ENCODE results near the gene IQSEC1. TPM values are rescaled to one million over a fixed set of nuclear protein-coding genes. Genes with fewer than 3 reads are reported as not detected.

The IQSEC1 gene
- total RNA-seq, 2 experiments from 2014 or later, result 20.1 to 22.2 TPM

DNA sequence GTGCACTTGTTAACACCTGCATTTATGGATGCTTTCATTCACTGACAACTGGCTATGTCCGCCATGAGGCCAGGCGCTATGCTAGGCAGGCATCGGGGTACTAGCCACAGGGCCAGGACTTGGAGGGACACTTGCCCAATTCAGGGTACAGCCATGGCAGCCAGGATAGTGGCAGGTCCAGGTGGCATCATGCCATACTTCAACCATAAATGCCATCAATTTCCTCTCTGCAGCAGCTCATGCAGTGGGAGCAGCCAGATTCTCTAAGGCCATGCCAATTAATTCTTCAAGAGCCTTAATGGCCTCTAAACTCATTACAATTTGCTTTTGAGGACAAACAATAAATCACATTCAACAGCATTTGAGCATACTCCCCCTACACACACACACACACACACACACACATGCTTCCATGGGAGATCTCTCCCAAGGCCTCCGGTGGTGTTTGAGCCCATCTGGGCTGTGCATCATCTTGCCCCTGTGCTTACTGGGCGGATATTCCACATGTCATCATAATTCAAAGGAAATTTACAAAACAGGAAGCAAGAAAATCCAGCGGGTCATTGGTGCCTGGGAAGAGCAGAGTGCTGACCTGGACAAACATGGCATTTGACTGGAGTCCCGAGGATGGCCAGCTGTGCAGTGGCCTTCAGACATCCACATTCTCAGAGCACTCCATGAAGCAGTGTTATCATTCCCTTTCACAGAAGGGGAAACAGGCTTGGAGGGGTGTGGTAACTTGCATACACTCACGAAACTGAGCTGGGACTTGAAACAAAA is 109.1 kb downstream of the IQSEC1 start:
- H3K4me1 Mint-ChIP-seq, result peaks cover 79% of the 10 kb centered on the region
- H3K27me3 Mint-ChIP-seq, result no peaks in the 10 kb centered on the region
- no peak overlapping the region for H3K4me3 Mint-ChIP-seq
- H3K9me3 Mint-ChIP-seq, result no peaks in the 10 kb centered on the region
- H3K36me3 Mint-ChIP-seq, result peaks cover 1% of the 10 kb centered on the region
- no peak overlapping the region for H3K27ac Mint-ChIP-seq
- DNase-seq, result no peak

DNA sequence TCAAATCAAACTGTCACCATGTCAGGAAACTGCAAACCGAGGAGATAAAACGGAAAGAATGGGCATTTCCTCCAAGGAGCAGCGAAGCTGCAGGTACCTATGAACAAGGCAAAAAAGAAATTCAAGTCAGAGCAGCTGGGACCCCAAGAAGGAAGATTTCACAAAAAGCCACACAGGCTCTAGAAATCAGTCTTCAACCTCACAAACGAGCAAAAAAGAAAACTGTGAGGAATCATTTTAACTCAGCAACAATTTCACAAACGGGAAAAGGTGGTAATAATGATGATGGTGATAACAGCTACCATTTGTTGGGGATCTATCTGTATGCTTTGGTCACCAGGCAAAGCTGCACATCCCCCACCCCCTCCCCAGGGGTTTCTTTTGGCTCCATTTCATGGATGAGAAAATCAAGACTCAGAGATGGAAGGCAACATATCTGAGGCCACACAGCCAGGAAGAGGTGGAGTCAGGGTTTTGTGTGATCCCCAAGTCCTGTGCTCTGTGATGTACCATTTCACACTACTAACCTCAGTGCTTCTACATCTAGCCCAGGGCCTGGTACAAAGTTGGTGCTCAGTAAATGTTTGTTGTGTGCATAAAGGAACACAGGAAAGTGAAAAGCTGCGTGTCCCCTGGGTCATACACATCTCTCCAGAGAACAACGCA is 109.9 kb downstream of the IQSEC1 start:
- peak overlapping the region; percentile 58 for H3K27ac Mint-ChIP-seq
- peaks cover 76% of the 10 kb centered on the region for H3K4me1 Mint-ChIP-seq
- peak overlapping the region; percentile 23 for H3K4me3 Mint-ChIP-seq
- DNase-seq, result no peak
- H3K36me3 Mint-ChIP-seq, result peaks cover 1% of the 10 kb centered on the region
- H3K9me3 Mint-ChIP-seq, result no peaks in the 10 kb centered on the region
- H3K27me3 Mint-ChIP-seq, result no peaks in the 10 kb centered on the region

DNA sequence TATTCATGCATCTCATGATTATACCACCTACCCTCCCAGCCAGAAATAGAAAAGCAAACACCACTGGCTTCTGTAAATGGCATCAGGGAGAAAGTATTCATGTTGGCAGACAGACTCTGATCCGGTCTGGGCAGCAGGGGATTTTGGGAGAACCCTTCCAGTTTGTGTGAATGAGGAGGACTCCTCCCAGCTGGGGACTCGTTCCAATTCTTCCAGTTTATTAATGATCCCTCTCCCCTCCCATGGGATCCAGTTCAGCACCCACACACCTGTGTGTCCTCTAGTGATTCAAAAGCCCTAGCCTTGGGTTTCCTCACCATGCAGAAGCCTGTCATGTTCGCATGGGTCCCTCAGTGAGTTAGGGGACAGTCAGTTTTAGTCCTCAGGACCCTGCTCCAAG is 110.9 kb downstream of the IQSEC1 start:
- H3K9me3 Mint-ChIP-seq, result no peaks in the 10 kb centered on the region
- H3K4me3 Mint-ChIP-seq, result no peak overlapping the region
- H3K27me3 Mint-ChIP-seq, result no peaks in the 10 kb centered on the region
- H3K27ac Mint-ChIP-seq, result no peak overlapping the region
- peaks cover 1% of the 10 kb centered on the region for H3K36me3 Mint-ChIP-seq
- peaks cover 77% of the 10 kb centered on the region for H3K4me1 Mint-ChIP-seq
- DNase-seq, result no peak

DNA sequence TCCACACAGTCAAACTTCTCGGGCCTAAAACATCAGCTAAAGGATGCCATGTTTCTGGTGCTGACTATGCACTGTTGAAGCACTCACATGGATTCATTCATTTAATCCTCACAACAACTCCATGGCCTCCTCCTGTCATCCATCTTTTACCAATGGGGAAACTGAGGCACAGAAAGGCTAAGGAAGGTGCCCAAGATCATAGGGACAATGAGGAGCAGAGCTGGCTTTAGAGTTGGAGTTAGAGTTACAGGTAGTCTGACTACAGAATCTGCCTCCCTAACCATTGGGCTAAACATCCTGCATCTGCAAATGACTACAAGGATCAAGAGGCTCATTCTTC is 111.6 kb downstream of the IQSEC1 start:
- Mint-ChIP-seq H3K4me3 (no peak overlapping the region), H3K9me3 (no peaks in the 10 kb centered on the region), H3K27me3 (no peaks in the 10 kb centered on the region)

DNA sequence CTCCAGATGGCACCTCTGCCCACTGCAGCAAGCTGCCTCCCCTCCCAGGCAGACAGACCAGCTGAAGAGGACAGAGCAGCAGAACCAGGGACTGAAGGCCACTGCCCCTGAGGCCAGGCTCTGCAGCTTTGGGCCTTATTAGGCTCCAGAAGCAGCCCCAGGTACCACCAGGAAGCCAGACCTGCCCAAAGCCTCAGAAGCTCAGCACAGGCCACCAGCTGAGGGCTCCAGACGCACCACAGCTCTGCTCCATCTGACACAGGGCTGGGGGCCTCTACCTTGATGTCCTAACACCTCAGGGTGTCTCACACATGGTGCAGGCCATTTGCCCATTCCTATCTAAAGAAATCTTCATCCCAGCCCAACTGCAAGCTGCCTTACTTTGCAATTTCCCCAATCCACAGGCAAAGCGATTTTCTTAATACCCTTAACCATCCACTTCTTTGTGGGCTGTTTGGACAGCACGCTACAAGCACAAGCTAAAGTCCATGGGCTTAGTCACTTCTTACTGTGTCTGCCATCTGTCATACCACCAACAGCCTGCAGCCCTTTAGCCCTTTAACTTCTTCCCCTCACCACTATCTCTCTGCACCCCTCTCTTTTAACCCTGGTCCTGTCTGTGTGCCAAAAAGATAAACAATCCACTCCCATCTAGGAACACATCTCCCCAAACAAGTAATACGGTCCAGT is 112.1 kb downstream of the IQSEC1 start:
- Mint-ChIP-seq H3K27ac (no peak overlapping the region), H3K36me3 (peaks cover 1% of the 10 kb centered on the region), H3K27me3 (no peaks in the 10 kb centered on the region), H3K4me3 (no peak overlapping the region), H3K9me3 (no peaks in the 10 kb centered on the region), H3K4me1 (peaks cover 69% of the 10 kb centered on the region)
- DNase-seq, result no peak

More for the DNA sequence above, 111.6 kb downstream of the IQSEC1 start:
- peaks cover 72% of the 10 kb centered on the region for H3K4me1 Mint-ChIP-seq
- DNase-seq, result no peak
- H3K36me3 Mint-ChIP-seq, result peaks cover 1% of the 10 kb centered on the region
- H3K27ac Mint-ChIP-seq, result no peak overlapping the region

DNA sequence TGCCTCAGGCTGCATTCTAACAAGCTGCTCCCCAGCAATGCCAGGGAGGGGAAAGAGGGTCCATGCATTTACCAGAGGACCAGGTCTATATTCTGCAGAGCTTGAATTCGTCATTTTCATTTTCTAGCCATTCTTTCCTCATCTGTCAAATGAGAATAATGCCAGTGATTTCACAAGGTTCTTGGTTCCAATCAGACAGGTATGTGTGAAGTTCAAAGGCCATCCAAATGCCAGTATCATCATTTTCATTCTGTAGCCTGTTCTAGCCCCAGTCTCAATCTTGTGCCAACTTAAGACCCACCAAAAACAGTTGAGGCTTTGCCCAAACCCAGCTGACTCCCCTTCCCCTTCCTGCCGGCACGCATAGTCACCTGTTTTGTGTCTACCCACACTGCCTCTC is 112.7 kb downstream of the IQSEC1 start:
- Mint-ChIP-seq H3K36me3 (no peaks in the 10 kb centered on the region), H3K4me1 (peaks cover 68% of the 10 kb centered on the region), H3K9me3 (no peaks in the 10 kb centered on the region), H3K27me3 (no peaks in the 10 kb centered on the region), H3K27ac (no peak overlapping the region), H3K4me3 (no peak overlapping the region)
- no peak for DNase-seq

DNA sequence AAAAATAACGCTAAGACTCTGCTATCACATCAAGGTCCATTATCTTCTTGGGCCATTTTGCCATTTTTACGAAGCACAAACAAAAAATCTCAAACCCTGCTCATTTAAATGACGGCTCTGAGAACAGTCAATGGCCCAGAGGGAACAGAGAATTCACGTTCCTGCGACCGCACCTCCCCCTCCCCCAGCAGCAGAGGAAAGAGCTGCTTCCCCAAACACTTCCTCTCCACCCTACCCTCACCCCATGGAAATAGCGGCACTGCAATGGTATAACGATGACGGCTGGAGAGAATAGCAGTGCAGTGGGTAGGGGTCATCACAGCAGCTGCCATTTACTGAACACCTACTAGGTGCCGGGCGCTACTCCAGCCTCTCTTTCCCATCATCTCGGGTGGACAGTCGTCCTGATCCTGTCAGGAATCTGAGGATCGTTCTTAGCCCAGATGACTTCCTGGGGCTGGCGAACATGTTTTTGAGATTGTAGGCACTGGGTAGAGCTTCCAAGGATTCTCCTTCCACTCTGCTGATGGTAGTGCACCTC is 113.3 kb downstream of the IQSEC1 start:
- Mint-ChIP-seq H3K4me3 (no peak overlapping the region), H3K27me3 (no peaks in the 10 kb centered on the region), H3K9me3 (no peaks in the 10 kb centered on the region)

DNA sequence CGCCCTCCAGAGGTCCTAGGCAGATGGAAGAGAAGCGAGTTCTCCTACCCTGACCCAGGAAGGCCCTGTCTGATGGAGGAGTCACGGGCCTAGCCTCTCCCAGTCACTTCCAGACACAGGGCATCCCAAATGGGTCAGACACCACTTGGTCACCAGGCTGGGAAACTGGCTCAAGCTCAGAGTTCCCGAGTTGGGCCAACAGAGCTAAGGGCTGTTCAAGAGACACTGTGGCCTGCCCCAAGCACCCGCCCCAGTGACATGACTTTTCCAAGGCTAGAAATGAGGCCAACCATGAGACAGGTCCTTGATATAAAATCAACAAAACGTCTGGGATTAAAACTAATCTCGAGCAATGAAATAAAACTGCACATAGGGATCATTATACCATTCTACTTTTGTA is 113.8 kb downstream of the IQSEC1 start:
- Mint-ChIP-seq H3K36me3 (no peaks in the 10 kb centered on the region), H3K9me3 (no peaks in the 10 kb centered on the region), H3K27ac (no peak overlapping the region), H3K4me3 (no peak overlapping the region), H3K27me3 (no peaks in the 10 kb centered on the region), H3K4me1 (peaks cover 73% of the 10 kb centered on the region)
- DNase-seq, result no peak

More for the DNA sequence above, 113.3 kb downstream of the IQSEC1 start:
- DNase-seq, result no peak
- H3K4me1 Mint-ChIP-seq, result peaks cover 72% of the 10 kb centered on the region
- H3K36me3 Mint-ChIP-seq, result no peaks in the 10 kb centered on the region
- H3K27ac Mint-ChIP-seq, result no peak overlapping the region

DNA sequence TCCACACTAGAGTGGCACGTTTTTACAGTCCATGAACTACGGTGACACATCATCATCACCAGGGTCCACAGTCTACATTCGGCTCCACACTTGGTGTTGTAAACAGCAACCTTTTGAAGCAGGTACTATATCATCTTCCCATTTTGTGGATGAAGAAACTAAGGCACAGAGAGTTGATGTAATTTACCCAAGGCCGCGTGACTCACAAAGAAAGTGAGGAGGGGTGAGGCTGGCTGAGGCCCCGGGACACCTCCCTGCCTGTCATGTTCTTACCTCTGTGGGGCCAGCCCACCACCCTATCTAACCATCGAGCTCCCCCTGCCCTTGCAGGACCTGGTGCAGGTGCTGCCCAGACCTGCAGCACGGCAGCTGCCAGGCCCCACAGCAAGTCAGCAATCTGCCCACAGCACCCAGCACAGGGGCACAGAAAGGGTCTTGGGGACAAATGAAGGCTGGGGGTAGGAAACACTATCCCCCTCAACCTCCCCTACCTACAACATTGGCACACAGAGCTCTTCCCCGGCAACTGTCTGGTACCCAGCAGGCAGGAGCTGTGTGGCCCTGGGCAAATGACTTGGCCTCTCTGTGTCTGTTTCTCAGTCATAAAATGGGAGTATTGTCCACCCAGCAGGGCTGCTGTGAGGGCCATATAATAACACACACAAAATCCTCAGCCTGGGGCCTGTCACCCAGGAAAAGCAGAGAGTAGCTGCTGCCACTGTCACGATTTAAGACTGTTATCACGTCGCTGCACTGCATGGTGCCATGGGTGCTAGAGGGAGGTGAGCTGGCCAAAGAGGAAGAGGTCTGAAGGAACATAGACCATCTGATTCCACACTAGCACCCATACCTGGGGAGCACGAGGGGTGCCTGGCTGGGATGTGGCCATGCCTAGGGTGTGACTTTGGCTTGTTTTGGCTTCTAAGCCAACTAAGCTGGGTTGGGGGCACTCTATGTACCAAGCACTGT is 115.1 kb downstream of the IQSEC1 start:
- Mint-ChIP-seq H3K27me3 (no peaks in the 10 kb centered on the region), H3K4me1 (peaks cover 65% of the 10 kb centered on the region), H3K4me3 (no peak overlapping the region), H3K27ac (no peak overlapping the region), H3K9me3 (no peaks in the 10 kb centered on the region), H3K36me3 (no peaks in the 10 kb centered on the region)
- no peak for DNase-seq

DNA sequence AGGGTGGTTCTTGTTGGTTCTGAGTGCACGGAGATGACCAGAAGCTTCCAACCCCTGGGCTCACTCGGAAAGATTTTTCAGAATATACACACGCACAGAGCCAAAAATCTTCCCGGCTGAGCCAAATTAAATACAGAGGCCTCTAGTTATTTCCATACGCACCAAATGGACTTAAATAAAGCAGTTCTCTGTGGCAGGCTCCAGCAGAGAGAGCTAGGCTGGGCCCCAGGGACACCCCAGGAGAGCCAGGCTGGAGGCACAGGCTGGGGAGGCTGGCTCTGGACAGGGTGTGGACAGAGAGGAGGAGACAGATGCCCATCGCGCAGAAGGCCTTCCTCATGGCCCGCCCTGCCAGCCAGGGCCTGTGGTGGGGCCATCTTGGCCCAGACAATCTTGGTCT is 115.9 kb downstream of the IQSEC1 start:
- DNase-seq, result no peak
- H3K9me3 Mint-ChIP-seq, result no peaks in the 10 kb centered on the region
- H3K4me3 Mint-ChIP-seq, result no peak overlapping the region
- H3K36me3 Mint-ChIP-seq, result no peaks in the 10 kb centered on the region
- H3K27me3 Mint-ChIP-seq, result no peaks in the 10 kb centered on the region
- H3K4me1 Mint-ChIP-seq, result peaks cover 61% of the 10 kb centered on the region
- H3K27ac Mint-ChIP-seq, result no peak overlapping the region

DNA sequence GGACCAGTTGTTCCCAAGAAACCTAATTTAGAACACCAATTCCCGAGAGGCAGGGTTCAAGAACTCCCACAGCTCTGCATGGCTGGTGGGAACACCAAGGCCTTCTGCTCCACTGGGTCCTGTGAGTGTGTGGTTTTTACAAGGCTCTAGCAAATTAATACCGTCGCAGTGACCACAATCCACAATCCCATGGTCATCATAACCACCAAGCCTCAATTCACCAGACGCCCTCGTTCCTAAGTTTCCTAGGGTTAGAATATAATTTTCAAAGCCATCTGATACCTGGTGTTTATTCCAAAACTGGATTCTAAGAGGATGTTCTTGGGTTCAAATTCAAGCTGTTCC is 116.9 kb downstream of the IQSEC1 start:
- no peaks in the 10 kb centered on the region for H3K27me3 Mint-ChIP-seq
- peaks cover 55% of the 10 kb centered on the region for H3K4me1 Mint-ChIP-seq
- no peak for DNase-seq
- H3K9me3 Mint-ChIP-seq, result no peaks in the 10 kb centered on the region
- no peak overlapping the region for H3K4me3 Mint-ChIP-seq
- no peaks in the 10 kb centered on the region for H3K36me3 Mint-ChIP-seq
- no peak overlapping the region for H3K27ac Mint-ChIP-seq

DNA sequence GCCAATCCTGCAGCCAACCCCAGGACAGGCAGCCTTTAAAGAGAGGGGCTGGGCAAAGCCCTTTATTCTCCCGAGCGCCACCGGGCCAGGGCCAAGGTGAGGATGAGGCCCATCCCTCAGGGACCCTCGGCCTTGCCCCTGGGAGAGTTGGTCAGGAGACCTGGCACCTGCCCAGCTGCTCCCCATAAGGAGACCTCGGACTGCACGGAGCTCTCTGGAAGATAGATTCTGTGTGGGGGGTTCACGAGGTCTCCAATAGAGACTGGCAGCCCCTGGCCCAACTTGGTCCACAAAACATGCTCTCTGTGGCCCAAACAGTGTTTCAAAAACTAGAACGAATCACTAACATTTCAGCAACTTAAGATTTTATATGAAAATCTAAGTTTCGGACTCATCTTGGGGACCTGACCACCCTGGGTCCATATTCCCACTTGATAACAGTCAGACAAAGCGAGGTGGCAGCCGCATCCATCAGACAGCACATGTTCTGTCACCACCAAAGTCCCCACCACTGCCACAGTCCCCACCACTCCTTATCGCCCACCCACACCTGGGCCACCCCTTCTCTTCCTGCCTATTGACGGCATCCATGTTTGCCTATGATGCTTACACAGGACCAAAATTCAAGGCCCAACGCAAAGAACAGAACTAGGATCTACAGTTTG is 117.4 kb downstream of the IQSEC1 start:
- peaks cover 52% of the 10 kb centered on the region for H3K4me1 Mint-ChIP-seq
- no peaks in the 10 kb centered on the region for H3K27me3 Mint-ChIP-seq
- H3K4me3 Mint-ChIP-seq, result no peak overlapping the region
- no peak for DNase-seq
- H3K27ac Mint-ChIP-seq, result no peak overlapping the region
- H3K36me3 Mint-ChIP-seq, result no peaks in the 10 kb centered on the region
- no peaks in the 10 kb centered on the region for H3K9me3 Mint-ChIP-seq

DNA sequence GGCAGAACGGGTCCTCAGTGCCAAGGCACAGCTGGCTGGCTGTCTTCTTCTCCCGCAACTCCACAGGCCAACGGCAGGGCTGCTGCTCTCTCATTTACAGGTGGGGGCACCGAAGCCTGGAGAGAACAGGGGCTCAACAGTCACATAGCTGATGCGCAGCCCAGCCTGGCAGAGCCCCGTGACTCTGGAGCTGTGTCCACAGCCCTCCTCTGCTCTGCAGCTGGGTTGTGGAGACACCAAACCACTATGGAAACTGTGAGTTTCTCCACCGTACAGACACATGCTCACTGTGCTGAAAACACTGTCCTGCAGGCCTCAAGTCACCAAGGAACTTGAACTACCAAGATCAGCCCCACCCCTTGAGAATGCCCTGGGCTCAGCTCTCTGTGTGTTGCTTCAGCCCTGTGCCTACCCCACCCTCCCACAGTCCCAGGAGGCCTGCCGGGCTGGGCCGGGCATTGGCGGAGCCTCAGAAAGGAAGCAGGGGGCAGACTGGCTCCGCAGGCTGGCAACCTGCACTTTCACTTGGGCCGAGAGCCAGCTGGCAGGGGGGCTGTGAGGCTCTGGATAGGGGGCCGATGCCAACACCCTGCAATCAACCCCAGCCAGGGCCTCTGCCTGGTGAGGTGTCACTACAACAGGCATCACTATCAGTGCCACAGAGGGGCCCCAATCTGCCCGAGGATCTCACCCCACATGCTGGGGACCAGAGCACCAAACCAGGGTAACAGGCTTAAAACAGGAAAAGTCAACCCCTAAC is 118.2 kb downstream of the IQSEC1 start:
- H3K27ac Mint-ChIP-seq, result no peak overlapping the region
- no peaks in the 10 kb centered on the region for H3K27me3 Mint-ChIP-seq
- no peaks in the 10 kb centered on the region for H3K36me3 Mint-ChIP-seq
- no peaks in the 10 kb centered on the region for H3K9me3 Mint-ChIP-seq
- H3K4me1 Mint-ChIP-seq, result peaks cover 46% of the 10 kb centered on the region
- no peak overlapping the region for H3K4me3 Mint-ChIP-seq
- DNase-seq, result peak; percentile 43

Measured in activated naive CD8-positive, alpha-beta T cell treated with anti-CD3 and anti-CD28 coated beads for 36 hours (primary cell).